ENCODE data around the gene ACTR2.

ACTR2 gene

GRCh38 chr2:65282477-65283053 is 54.9 kb downstream of the ACTR2 start:
- DNase-seq: no peak

- no peak for DNase-seq
Observed at GRCh38 chr2:65287364-65287763, 59.7 kb downstream of the ACTR2 start.

GRCh38 chr2:65291216-65292105 is 63.8 kb downstream of the ACTR2 start:
- no peak for DNase-seq

GRCh38 chr2:65292106-65292400 is 64.4 kb downstream of the ACTR2 start:
- DNase-seq: no peak

GRCh38 chr2:65292461-65293011 is 64.9 kb downstream of the ACTR2 start:
- no peak for DNase-seq

GRCh38 chr2:65293376-65293775 is 65.7 kb downstream of the ACTR2 start:
- no peak for DNase-seq

- no peak for DNase-seq
Observed at GRCh38 chr2:65294136-65294535, 66.5 kb downstream of the ACTR2 start.

- no peak for DNase-seq
Observed at GRCh38 chr2:65294701-65295100, 67.1 kb downstream of the ACTR2 start.

- DNase-seq: no peak
Observed at GRCh38 chr2:65296971-65297370, 69.3 kb downstream of the ACTR2 start.

GRCh38 chr2:65297544-65297943 is 69.9 kb downstream of the ACTR2 start:
- DNase-seq: no peak

GRCh38 chr2:65298089-65298488 is 70.5 kb downstream of the ACTR2 start:
- DNase-seq: no peak

- no peak for DNase-seq
Observed at GRCh38 chr2:65299246-65299645, 71.6 kb downstream of the ACTR2 start.

GRCh38 chr2:65300134-65300760 is 72.6 kb downstream of the ACTR2 start:
- DNase-seq: no peak

- no peak for DNase-seq
Observed at GRCh38 chr2:65300761-65301711, 73.4 kb downstream of the ACTR2 start.

GRCh38 chr2:65305934-65306333 is 78.3 kb downstream of the ACTR2 start:
- DNase-seq: no peak

GRCh38 chr2:65309699-65310098 is 82.1 kb downstream of the ACTR2 start:
- no peak for DNase-seq

- DNase-seq: no peak
Observed at GRCh38 chr2:65311049-65311448, 83.4 kb downstream of the ACTR2 start.

GRCh38 chr2:65311596-65311995 is 84.0 kb downstream of the ACTR2 start:
- no peak for DNase-seq

- DNase-seq: no peak
Observed at GRCh38 chr2:65313126-65313953, 85.7 kb downstream of the ACTR2 start.

GRCh38 chr2:65313954-65314256 is 86.3 kb downstream of the ACTR2 start:
- DNase-seq: no peak

GRCh38 chr2:65314801-65315441 is 87.3 kb downstream of the ACTR2 start:
- no peak for DNase-seq

GRCh38 chr2:65316072-65316471 is 88.4 kb downstream of the ACTR2 start:
- no peak for DNase-seq

Data from NCI-H748 treated with DMSO at 0.1 percent for 48 hours (cell line).